HS-27A (cell line): Measurements from ENCODE around the gene GALNT14.

ENCODE experiments used
- DNase-seq: peaks from one replicate; pipeline ENCODE4 v3.0.0-alpha.2; 2012; ENCODE audit warnings: low read depth, missing footprints

Gene GALNT14

GRCh38 chr2:30974554-30974953 lies 163.7 kb downstream of the GALNT14 start:
- no peak for DNase-seq

GRCh38 chr2:30974092-30974491 lies 164.1 kb downstream of the GALNT14 start:
- DNase-seq = no peak

- no peak for DNase-seq
Observed at GRCh38 chr2:30971231-30972025, 166.8 kb downstream of the GALNT14 start.

- no peak for DNase-seq
Observed at GRCh38 chr2:30968660-30969397, 169.4 kb downstream of the GALNT14 start.

GRCh38 chr2:30966786-30967185 lies 171.5 kb downstream of the GALNT14 start:
- DNase-seq = no peak

GRCh38 chr2:30965022-30965531 lies 173.2 kb downstream of the GALNT14 start:
- no peak for DNase-seq

GRCh38 chr2:30964334-30965005 lies 173.8 kb downstream of the GALNT14 start:
- DNase-seq = no peak

GRCh38 chr2:30963184-30963583 lies 175.1 kb downstream of the GALNT14 start:
- DNase-seq = no peak

- DNase-seq = no peak
Observed at GRCh38 chr2:30960213-30960612, 178.0 kb downstream of the GALNT14 start.

- no peak for DNase-seq
Observed at GRCh38 chr2:30959653-30960052, 178.6 kb downstream of the GALNT14 start.

GRCh38 chr2:30958918-30959265 lies 179.3 kb downstream of the GALNT14 start:
- no peak for DNase-seq

- DNase-seq = no peak
Observed at GRCh38 chr2:30958193-30958917, 179.9 kb downstream of the GALNT14 start.

- no peak for DNase-seq
Observed at GRCh38 chr2:30957591-30957990, 180.6 kb downstream of the GALNT14 start.

- DNase-seq = no peak
Observed at GRCh38 chr2:30956995-30957394, 181.2 kb downstream of the GALNT14 start.

GRCh38 chr2:30955516-30956132 lies 182.6 kb downstream of the GALNT14 start:
- DNase-seq = no peak

GRCh38 chr2:30950339-30950738 lies 187.9 kb downstream of the GALNT14 start:
- DNase-seq = no peak

- DNase-seq = no peak
Observed at GRCh38 chr2:30949435-30949834, 188.8 kb downstream of the GALNT14 start.

GRCh38 chr2:30948857-30949256 lies 189.4 kb downstream of the GALNT14 start:
- no peak for DNase-seq

GRCh38 chr2:30948130-30948529 lies 190.1 kb downstream of the GALNT14 start:
- DNase-seq = no peak

GRCh38 chr2:30947686-30948085 lies 190.6 kb downstream of the GALNT14 start:
- DNase-seq = no peak

GRCh38 chr2:30942419-30942818 lies 195.8 kb downstream of the GALNT14 start:
- DNase-seq = no peak

- no peak for DNase-seq
Observed at GRCh38 chr2:30940839-30941238, 197.4 kb downstream of the GALNT14 start.
